Keratinocyte (primary cell): ENCODE data around the gene USP9X. TPM values are rescaled to one million over a fixed set of nuclear protein-coding genes. Genes with fewer than 3 reads are reported as not detected.

Source experiments
- DNase-seq: peaks from one replicate; pipeline ENCODE4 v3.0.0-alpha.2; 2011; ENCODE audit warnings: low read depth, missing footprints, low spot score
- FAIRE-seq: peaks from 2 replicates; lab custom pipeline; 2011; peaks lifted over from hg19 to GRCh38; lab: Jason Lieb, UNC
- H2AFZ ChIP-seq: 2 replicates; pipeline ENCODE4 v1.6.0; 2012; ENCODE audit warnings: low read length, control low read depth, inconsistent platforms; ENCODE audit not compliant: control insufficient read depth
- H3K27ac ChIP-seq: 2 replicates; pipeline ENCODE4 v1.5.1; 2011; ENCODE audit warnings: low read length; ENCODE audit not compliant: control insufficient read depth, insufficient read depth
- H3K27me3 ChIP-seq: 3 replicates; pipeline ENCODE4 v1.6.0; 2011; ENCODE audit warnings: low read length; ENCODE audit not compliant: control insufficient read depth, insufficient read depth; ENCODE audit errors: extremely low read depth
- H3K36me3 ChIP-seq, 2 experiments: 2 replicates in 1 of 2; 3 replicates in 1 of 2; pipeline ENCODE4 v1.5.1; 2011; ENCODE audit warnings: low read length in 2 of 2, mild to moderate bottlenecking in 1 of 2; ENCODE audit not compliant: control insufficient read depth in 2 of 2, insufficient read depth in 2 of 2; ENCODE audit errors: extremely low read depth in 1 of 2
- H3K4me1 ChIP-seq: 3 replicates; pipeline ENCODE4 v1.5.1; 2011; ENCODE audit warnings: low read length; ENCODE audit not compliant: control insufficient read depth, insufficient read depth; ENCODE audit errors: extremely low read depth
- H3K4me2 ChIP-seq: 3 replicates; pipeline ENCODE4 v1.6.0; 2011; ENCODE audit warnings: low read depth, low read length; ENCODE audit not compliant: control insufficient read depth, insufficient read depth; ENCODE audit errors: extremely low read depth
- H3K4me3 ChIP-seq, 3 experiments: fragments of 200-600 bp in 1 of 3; sonication (generic) in 1 of 3; 2 replicates in 2 of 3; 3 replicates in 1 of 3; pipeline ENCODE4 v1.5.1; 2011 to 2016; ENCODE audit warnings: low read length in 3 of 3, mild to moderate bottlenecking in 3 of 3, control low read depth in 2 of 3, inconsistent platforms in 1 of 3, low read depth in 1 of 3, mixed read lengths in 1 of 3, mixed run types in 1 of 3, moderate library complexity in 1 of 3; ENCODE audit not compliant: control insufficient read depth in 2 of 3, insufficient read depth in 2 of 3; ENCODE audit errors: extremely low read depth in 1 of 3
- H3K79me2 ChIP-seq: 2 replicates; pipeline ENCODE4 v1.6.0; 2012; ENCODE audit warnings: low read length; ENCODE audit not compliant: control insufficient read depth, insufficient read depth
- H3K9ac ChIP-seq: 3 replicates; pipeline ENCODE4 v1.6.0; 2011; ENCODE audit warnings: low read length; ENCODE audit not compliant: control insufficient read depth, insufficient read depth; ENCODE audit errors: extremely low read depth
- H3K9me1 ChIP-seq: 3 replicates; pipeline ENCODE4 v1.6.0; 2011; ENCODE audit warnings: low read length; ENCODE audit not compliant: control insufficient read depth, insufficient read depth; ENCODE audit errors: extremely low read depth
- H3K9me3 ChIP-seq: 2 replicates; pipeline ENCODE4 v1.5.1; 2012; ENCODE audit warnings: low read depth, low read length; ENCODE audit not compliant: control insufficient read depth
- H4K20me1 ChIP-seq: 3 replicates; pipeline ENCODE4 v1.6.0; 2011; ENCODE audit warnings: low read length; ENCODE audit not compliant: control insufficient read depth, insufficient read depth; ENCODE audit errors: extremely low read depth
- EZH2 ChIP-seq: IDR thresholded peaks from one replicate; pipeline ENCODE4 v1.6.1; 2012; ENCODE audit warnings: inconsistent platforms, mild to moderate bottlenecking, low read length, moderate library complexity
- dilution Hi-C: fragments of 300-500 bp; cut with MboI; formaldehyde crosslinking; loops from one replicate; pipeline ENCODE4 v1.7.0; 2020; ENCODE audit warnings: low sequenced_read_pairs; ENCODE audit not compliant: extremely low pct_ligation_motif_present
- polyA plus RNA-seq, 5 experiments: library from polyadenylated mRNA; depleted of rRNA in 3 of 5; stranded (reverse) in 3 of 5; stranded (forward) in 1 of 5; unstranded in 1 of 5; fragments of >200 nt; gene quantifications; 1 replicate in 1 of 5; 2 replicates in 3 of 5; 3 replicates in 1 of 5; pipeline versions ENCODE4 v1.2.1 to v1.2.3, GENCODE V29; 2011 to 2012; ENCODE audit warnings: missing spikeins in 2 of 5, low read depth in 1 of 5, low replicate concordance in 1 of 5
- TF ChIP-seq, protein P1 (sequence below), 3 experiments: IDR thresholded peaks in 1 of 3; conservative IDR thresholded peaks in 1 of 3; optimal IDR thresholded peaks in 1 of 3; 2 replicates in 2 of 3; 3 replicates in 1 of 3; pipeline versions ENCODE3 to v1.5.1; 2011; ENCODE audit warnings: low read length in 3 of 3, mild to moderate bottlenecking in 3 of 3, moderate library complexity in 2 of 3, control low read depth in 1 of 3, inconsistent platforms in 1 of 3; ENCODE audit not compliant: insufficient read depth in 2 of 3; ENCODE audit errors: extremely low read depth in 1 of 3

Gene USP9X
- polyA plus RNA-seq, 1 donor (not counting 4 experiments of a cell fraction or from before 2014, with no cell fraction given) = 44.8 TPM

DNA sequence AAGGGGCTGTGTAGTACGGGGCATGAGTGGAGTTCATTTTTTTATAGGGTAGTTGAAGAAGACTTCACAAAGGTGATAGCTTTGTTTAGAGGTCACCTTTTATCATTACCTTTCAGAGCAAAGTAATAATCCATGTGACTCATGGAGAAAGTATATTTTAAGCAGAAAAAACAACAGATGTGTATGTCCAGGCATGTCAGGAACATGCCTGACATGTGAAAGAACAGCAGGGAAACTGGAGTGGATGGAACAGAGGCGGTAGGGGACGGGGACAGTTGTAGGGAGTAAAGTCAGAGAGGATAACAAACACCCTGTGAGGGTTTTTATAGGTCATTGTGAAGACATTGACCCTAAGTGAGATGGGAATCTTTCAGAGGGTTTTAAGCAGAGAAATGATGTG is 107.6 kb downstream of the USP9X start:
- H3K27ac ChIP-seq = peak overlapping the region; percentile 32
- H3K9ac ChIP-seq = no peak overlapping the region
- no peak for DNase-seq
- H3K9me1 ChIP-seq = no peaks in the 10 kb centered on the region
- H3K36me3 ChIP-seq = peaks cover 4 to 8% of the 10 kb centered on the region in 2 experiments
- dilution Hi-C loops = no loop called here
- peaks cover 2% of the 10 kb centered on the region for H3K9me3 ChIP-seq
- H3K79me2 ChIP-seq = no peaks in the 10 kb centered on the region
- TF ChIP-seq EZH2 = no peak
- TF ChIP-seq, protein P1, sequence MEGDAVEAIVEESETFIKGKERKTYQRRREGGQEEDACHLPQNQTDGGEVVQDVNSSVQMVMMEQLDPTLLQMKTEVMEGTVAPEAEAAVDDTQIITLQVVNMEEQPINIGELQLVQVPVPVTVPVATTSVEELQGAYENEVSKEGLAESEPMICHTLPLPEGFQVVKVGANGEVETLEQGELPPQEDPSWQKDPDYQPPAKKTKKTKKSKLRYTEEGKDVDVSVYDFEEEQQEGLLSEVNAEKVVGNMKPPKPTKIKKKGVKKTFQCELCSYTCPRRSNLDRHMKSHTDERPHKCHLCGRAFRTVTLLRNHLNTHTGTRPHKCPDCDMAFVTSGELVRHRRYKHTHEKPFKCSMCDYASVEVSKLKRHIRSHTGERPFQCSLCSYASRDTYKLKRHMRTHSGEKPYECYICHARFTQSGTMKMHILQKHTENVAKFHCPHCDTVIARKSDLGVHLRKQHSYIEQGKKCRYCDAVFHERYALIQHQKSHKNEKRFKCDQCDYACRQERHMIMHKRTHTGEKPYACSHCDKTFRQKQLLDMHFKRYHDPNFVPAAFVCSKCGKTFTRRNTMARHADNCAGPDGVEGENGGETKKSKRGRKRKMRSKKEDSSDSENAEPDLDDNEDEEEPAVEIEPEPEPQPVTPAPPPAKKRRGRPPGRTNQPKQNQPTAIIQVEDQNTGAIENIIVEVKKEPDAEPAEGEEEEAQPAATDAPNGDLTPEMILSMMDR (optimal IDR thresholded peaks at IDR 0.05 in 1 of 3, IDR thresholded peaks at IDR 0.05 in 1 of 3, conservative IDR thresholded peaks at IDR 0.05 in 1 of 3; ENCODE audit: extremely low read depth in 1 of 3, insufficient read depth in 2 of 3, low read length in 3 of 3) = no peak
- peaks cover 10% of the 10 kb centered on the region for H3K4me1 ChIP-seq
- H3K4me2 ChIP-seq = peak overlapping the region; percentile 1
- H3K4me3 ChIP-seq = no peak overlapping the region
- H3K27me3 ChIP-seq = no peaks in the 10 kb centered on the region
- peak; percentile 72 for FAIRE-seq
- no peak overlapping the region for H2AFZ ChIP-seq
- H4K20me1 ChIP-seq = no peaks in the 10 kb centered on the region

- no peak for FAIRE-seq
- Histone ChIP-seq H3K4me1 (no peaks in the 10 kb centered on the region), H3K9me3 (no peaks in the 10 kb centered on the region), H3K4me2 (no peak overlapping the region), H3K79me2 (no peaks in the 10 kb centered on the region), H3K4me3 (no peak overlapping the region), H4K20me1 (no peaks in the 10 kb centered on the region), H3K9ac (no peak overlapping the region), H2AFZ (no peak overlapping the region), H3K9me1 (no peaks in the 10 kb centered on the region), H3K27ac (no peak overlapping the region), H3K27me3 (no peaks in the 10 kb centered on the region), H3K36me3 (peaks cover 5 to 17% of the 10 kb centered on the region in 2 experiments)
- DNase-seq = no peak
- dilution Hi-C loops = no loop called here
- TF ChIP-seq, protein P1 (optimal IDR thresholded peaks at IDR 0.05 in 1 of 3, IDR thresholded peaks at IDR 0.05 in 1 of 3, conservative IDR thresholded peaks at IDR 0.05 in 1 of 3; ENCODE audit: extremely low read depth in 1 of 3, insufficient read depth in 2 of 3, low read length in 3 of 3) = no peak
- no peak for TF ChIP-seq EZH2
Observed at GRCh38 chrX:41198410-41198809, 113.2 kb downstream of the USP9X start.
